ENCODE measurements around the gene DNAH5.

Gene DNAH5

GRCh38 chr5:13661272-13661671, 283.2 kb downstream of the DNAH5 start:
- Histone ChIP-seq H3K9ac (ENCODE audit: low read length) (no peak overlapping the region), H3K9me3 (ENCODE audit: low read length) (no peaks in the 10 kb centered on the region), H3K4me3 (ENCODE audit: low read depth, low read length, poor library complexity, severe bottlenecking) (no peak overlapping the region), H3K36me3 (ENCODE audit: insufficient read depth, low read length) (no peaks in the 10 kb centered on the region), H3K9me2 (ENCODE audit: low read depth, low read length) (no peaks in the 10 kb centered on the region), H4K20me1 (ENCODE audit: insufficient read depth, low read length) (no peaks in the 10 kb centered on the region), H3K79me2 (ENCODE audit: insufficient read depth, low read length) (no peaks in the 10 kb centered on the region), H3K27me3 (ENCODE audit: insufficient read depth, low read length) (no peaks in the 10 kb centered on the region), H3K4me1 (ENCODE audit: insufficient read depth, low read length, severe bottlenecking) (no peaks in the 10 kb centered on the region), H3F3A (ENCODE audit: insufficient read depth, low read length) (no peaks in the 10 kb centered on the region), H3K4me2 (ENCODE audit: low read length) (no peak overlapping the region), H2AFZ (ENCODE audit: low read length) (no peak overlapping the region), H3K27ac (ENCODE audit: low read depth, low read length, poor library complexity, severe bottlenecking) (no peak overlapping the region)
- no peak for TF ChIP-seq EZH2 (IDR thresholded peaks at IDR 0.05; ENCODE audit: borderline replicate concordance, low read length)
- TF ChIP-seq, protein P1, sequence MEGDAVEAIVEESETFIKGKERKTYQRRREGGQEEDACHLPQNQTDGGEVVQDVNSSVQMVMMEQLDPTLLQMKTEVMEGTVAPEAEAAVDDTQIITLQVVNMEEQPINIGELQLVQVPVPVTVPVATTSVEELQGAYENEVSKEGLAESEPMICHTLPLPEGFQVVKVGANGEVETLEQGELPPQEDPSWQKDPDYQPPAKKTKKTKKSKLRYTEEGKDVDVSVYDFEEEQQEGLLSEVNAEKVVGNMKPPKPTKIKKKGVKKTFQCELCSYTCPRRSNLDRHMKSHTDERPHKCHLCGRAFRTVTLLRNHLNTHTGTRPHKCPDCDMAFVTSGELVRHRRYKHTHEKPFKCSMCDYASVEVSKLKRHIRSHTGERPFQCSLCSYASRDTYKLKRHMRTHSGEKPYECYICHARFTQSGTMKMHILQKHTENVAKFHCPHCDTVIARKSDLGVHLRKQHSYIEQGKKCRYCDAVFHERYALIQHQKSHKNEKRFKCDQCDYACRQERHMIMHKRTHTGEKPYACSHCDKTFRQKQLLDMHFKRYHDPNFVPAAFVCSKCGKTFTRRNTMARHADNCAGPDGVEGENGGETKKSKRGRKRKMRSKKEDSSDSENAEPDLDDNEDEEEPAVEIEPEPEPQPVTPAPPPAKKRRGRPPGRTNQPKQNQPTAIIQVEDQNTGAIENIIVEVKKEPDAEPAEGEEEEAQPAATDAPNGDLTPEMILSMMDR (IDR thresholded peaks at IDR 0.05; ENCODE audit: low read length) = no peak

DNA sequence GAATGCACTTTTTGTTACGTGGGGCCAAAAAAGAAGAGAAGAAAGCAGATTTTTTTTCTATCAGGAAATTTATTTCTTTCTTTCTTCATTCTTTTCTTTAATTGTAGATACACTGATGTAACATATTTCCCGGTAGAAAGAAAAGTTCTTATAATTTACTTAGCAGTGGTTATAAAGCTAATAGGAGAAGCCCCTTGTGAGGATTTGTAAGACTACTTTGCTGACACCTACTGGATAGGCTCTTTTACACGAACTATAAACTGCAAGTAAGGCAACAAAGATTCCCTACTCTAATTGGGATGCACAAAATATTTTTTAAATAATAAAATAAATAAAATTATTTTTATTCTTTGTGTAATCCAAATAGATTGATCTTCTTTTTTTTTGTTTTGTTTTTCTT, 284.4 kb downstream of the DNAH5 start:
- Histone ChIP-seq H3K4me3 (ENCODE audit: low read depth, low read length, poor library complexity, severe bottlenecking) (no peak overlapping the region), H3K9ac (ENCODE audit: low read length) (no peak overlapping the region), H3K36me3 (ENCODE audit: insufficient read depth, low read length) (no peaks in the 10 kb centered on the region), H4K20me1 (ENCODE audit: insufficient read depth, low read length) (no peaks in the 10 kb centered on the region), H3K27ac (ENCODE audit: low read depth, low read length, poor library complexity, severe bottlenecking) (no peak overlapping the region), H3F3A (ENCODE audit: insufficient read depth, low read length) (no peaks in the 10 kb centered on the region), H3K4me2 (ENCODE audit: low read length) (no peak overlapping the region), H3K9me2 (ENCODE audit: low read depth, low read length) (no peaks in the 10 kb centered on the region), H2AFZ (ENCODE audit: low read length) (no peak overlapping the region), H3K79me2 (ENCODE audit: insufficient read depth, low read length) (no peaks in the 10 kb centered on the region), H3K9me3 (ENCODE audit: low read length) (no peaks in the 10 kb centered on the region), H3K27me3 (ENCODE audit: insufficient read depth, low read length) (no peaks in the 10 kb centered on the region), H3K4me1 (ENCODE audit: insufficient read depth, low read length, severe bottlenecking) (no peaks in the 10 kb centered on the region)
- no peak for TF ChIP-seq EZH2 (IDR thresholded peaks at IDR 0.05; ENCODE audit: borderline replicate concordance, low read length)
- TF ChIP-seq, protein P1 (IDR thresholded peaks at IDR 0.05; ENCODE audit: low read length) = no peak

DNA sequence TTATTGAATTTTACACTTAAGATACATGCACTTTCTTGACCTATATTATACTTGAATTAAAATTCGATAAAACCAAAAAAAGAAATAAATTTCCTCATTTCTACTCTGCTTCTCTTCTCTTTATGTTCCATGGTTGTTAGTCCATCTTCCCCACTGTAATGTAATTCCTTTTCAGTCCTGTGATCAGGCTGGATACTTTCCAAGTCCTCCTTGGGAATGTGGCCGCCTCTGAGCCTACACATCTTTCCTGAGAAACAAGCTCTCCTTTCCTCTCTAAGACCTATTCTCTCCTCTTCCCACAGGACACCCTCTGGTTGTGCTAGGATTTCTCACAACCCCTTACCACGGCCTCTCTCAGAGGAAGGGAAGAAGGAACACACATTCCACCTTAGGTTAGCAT, 285.1 kb downstream of the DNAH5 start:
- H3K27me3 ChIP-seq (ENCODE audit: insufficient read depth, low read length) = no peaks in the 10 kb centered on the region
- no peaks in the 10 kb centered on the region for H3K9me3 ChIP-seq (ENCODE audit: low read length)
- H3K4me3 ChIP-seq (ENCODE audit: low read depth, low read length, poor library complexity, severe bottlenecking) = no peak overlapping the region
- no peaks in the 10 kb centered on the region for H4K20me1 ChIP-seq (ENCODE audit: insufficient read depth, low read length)
- H3K27ac ChIP-seq (ENCODE audit: low read depth, low read length, poor library complexity, severe bottlenecking) = no peak overlapping the region
- no peaks in the 10 kb centered on the region for H3K36me3 ChIP-seq (ENCODE audit: insufficient read depth, low read length)
- no peaks in the 10 kb centered on the region for H3K79me2 ChIP-seq (ENCODE audit: insufficient read depth, low read length)
- no peak for TF ChIP-seq EZH2 (IDR thresholded peaks at IDR 0.05; ENCODE audit: borderline replicate concordance, low read length)
- TF ChIP-seq, protein P1 (IDR thresholded peaks at IDR 0.05; ENCODE audit: low read length) = no peak
- no peaks in the 10 kb centered on the region for H3K4me1 ChIP-seq (ENCODE audit: insufficient read depth, low read length, severe bottlenecking)
- H3F3A ChIP-seq (ENCODE audit: insufficient read depth, low read length) = no peaks in the 10 kb centered on the region
- H3K9me2 ChIP-seq (ENCODE audit: low read depth, low read length) = no peaks in the 10 kb centered on the region
- H2AFZ ChIP-seq (ENCODE audit: low read length) = no peak overlapping the region
- H3K4me2 ChIP-seq (ENCODE audit: low read length) = no peak overlapping the region
- H3K9ac ChIP-seq (ENCODE audit: low read length) = no peak overlapping the region
